H7 (cell line): ENCODE measurements around the gene FSTL5. TPM values are rescaled to one million over a fixed set of nuclear protein-coding genes. Genes with fewer than 3 reads are reported as not detected.
A peak's percentile ranks its signal among the peaks of the same experiment; 100 is the strongest.
"Not testable (repeated sequence)": the region's sequence is repeated elsewhere in the genome, so short reads cannot be mapped to it uniquely, and the experiment has no call there.

Experiments used
- DNase-seq: peaks from one replicate; pipeline ENCODE4 v3.0.0; 2012
- H3K27me3 ChIP-seq: 2 replicates; pipeline ENCODE4 v1.6.0; 2011; ENCODE audit warnings: mild to moderate bottlenecking, low read length; ENCODE audit not compliant: control insufficient read depth, insufficient read depth
- H3K36me3 ChIP-seq: replicated peaks from 2 replicates; pipeline ENCODE4 v1.5.1; 2011; ENCODE audit warnings: low read length; ENCODE audit not compliant: control insufficient read depth, insufficient read depth
- H3K4me3 ChIP-seq: 2 replicates; pipeline ENCODE4 v1.5.1; 2011; ENCODE audit warnings: low read depth, mild to moderate bottlenecking, control low read depth, low read length, moderate library complexity; ENCODE audit not compliant: insufficient read depth
- total RNA-seq: library from RNA; depleted of rRNA; stranded (reverse); fragments of >200 nt; shearing (Covaris generic); gene quantifications from 2 replicates; pipeline ENCODE4 v1.2.3, GENCODE V29; 2014

The FSTL5 gene
- total RNA-seq, 1 experiment from 2014 or later = 2.3 TPM

DNA sequence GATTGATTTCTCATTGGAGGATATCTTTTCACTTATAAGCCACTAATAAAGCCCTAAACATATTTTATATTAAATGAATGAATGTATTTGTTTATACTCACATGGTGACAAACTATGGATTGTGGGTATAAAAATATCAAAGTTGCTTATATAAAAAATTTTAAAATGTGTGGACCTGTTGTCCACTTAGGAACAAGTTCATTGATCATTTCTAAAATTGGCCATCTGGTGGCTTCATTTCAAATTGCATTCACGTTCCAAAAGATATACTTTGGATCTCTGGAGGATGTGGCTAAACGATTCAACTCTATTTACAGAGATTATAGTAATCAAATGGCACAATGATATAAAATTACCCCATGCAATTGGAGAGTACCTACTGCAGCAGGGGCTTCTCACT lies 32.5 kb downstream of the FSTL5 start:
- DNase-seq = no peak
- Histone ChIP-seq H3K36me3 (no peaks in the 10 kb centered on the region), H3K4me3 (no peak overlapping the region), H3K27me3 (no peaks in the 10 kb centered on the region)

DNA sequence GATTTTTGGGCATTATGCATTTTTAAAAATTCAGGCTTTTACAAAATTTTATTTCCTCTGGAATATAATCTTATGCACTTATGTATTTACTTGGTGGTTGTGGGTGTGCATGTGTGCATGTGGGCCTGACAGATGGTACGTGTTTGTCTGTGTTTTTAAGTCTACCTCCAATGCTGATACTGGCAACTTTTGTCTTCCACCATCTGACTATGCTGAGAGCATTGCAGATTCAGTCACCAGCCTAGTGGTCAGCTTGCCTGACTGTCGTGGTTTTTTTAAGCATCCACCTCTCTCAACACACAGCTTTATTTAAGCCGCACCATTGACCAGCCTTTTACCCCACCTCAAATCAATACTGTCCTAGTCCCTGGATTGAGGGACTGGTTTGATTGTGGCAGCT lies 37.1 kb downstream of the FSTL5 start:
- Histone ChIP-seq H3K27me3 (no peaks in the 10 kb centered on the region), H3K4me3 (no peak overlapping the region), H3K36me3 (no peaks in the 10 kb centered on the region)
- DNase-seq = peak; percentile 18

DNA sequence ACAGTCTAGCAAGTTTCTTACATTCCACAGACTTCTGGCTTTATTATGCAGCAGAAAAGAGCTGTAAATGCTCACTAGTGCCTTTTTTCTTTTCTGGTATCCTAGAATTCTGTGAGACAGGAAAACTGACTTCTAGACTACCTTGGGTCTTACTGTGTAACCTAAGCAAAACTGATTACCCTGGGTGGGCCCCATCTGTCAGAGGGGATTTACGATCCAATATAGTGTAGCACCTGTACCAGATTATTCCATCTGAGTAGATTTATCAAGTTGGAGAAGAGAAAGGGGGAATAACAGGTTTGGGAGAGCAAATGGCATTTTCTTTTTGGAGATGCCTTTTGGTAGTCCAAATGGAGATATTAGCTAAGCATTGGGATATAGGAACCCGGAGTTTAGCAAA lies 46.7 kb downstream of the FSTL5 start:
- H3K4me3 ChIP-seq = no peak overlapping the region
- no peak for DNase-seq
- no peaks in the 10 kb centered on the region for H3K27me3 ChIP-seq
- no peaks in the 10 kb centered on the region for H3K36me3 ChIP-seq

DNA sequence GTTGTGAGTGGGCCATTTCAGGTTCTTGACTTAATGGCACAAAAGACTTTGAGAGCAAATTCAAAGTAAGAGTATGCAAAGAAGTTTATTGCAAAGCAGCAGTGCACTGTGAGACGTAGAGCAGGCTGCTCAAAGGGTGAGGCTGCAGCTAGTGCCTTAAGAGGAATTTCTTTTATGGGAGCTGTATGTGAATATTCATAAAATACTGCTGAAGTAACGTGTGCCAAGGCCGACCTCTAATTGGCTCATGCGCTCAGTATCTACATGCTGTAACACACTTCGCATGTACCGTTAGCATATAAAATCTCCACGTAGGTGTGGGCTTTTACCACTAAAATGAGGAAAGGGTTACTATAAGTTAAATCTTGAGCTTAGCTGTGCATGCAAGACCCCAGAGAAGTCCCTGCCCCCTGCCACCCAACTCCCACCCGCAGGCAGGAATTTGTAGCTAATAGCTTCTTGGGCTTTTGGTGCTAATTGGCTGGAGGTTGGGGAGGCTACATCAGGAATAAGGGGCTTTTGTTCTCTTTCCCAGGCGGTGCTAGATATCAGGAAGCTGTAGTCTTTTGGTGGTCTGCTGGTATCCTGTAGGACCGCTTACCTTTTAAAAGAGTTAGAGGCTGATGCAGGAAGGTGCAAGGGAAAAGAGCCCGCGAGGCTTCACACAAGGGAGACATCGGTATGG lies 47.6 kb downstream of the FSTL5 start:
- no peaks in the 10 kb centered on the region for H3K27me3 ChIP-seq
- no peaks in the 10 kb centered on the region for H3K36me3 ChIP-seq
- H3K4me3 ChIP-seq = peak overlapping the region; percentile 2; the same call in 1 of the 2 replicates
- DNase-seq = no peak

DNA sequence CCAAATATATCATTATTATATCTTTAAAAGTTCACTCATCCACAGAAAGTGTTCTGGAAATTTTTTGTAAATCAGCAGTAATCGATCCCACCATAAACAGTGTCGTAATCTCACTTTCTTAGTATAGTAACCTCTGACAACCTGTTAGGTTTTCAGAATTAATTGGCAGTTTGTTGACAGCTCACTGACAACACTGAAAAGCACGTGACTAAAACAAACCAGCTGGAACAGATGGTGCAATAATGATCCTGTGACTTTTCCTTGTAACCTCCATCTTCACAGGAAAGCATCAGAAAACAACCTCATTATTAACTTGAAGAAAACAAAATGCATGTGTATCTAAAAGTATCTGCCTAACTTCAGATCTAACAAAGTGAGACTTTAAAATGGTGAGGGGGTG lies 48.5 kb downstream of the FSTL5 start:
- Histone ChIP-seq H3K27me3 (no peaks in the 10 kb centered on the region), H3K4me3 (no peak overlapping the region), H3K36me3 (no peaks in the 10 kb centered on the region)
- no peak for DNase-seq

DNA sequence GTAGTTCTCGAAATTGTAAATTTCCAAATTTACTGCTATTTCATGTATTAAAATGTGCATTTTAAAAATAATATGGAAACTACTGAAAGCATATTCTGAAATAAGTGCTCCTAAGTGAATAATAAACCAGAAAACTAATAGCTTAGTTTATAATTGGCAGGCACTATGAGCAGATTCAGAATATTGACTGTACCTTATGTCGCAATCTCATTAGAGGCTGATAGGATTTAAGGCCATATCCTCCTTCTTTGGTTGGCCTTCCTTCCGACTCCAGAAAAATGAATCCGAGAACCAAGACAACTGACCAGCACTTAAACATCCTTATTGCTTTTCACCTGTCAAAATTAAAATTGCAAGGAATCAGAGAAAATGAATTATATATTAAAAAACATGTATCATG lies 52.7 kb downstream of the FSTL5 start:
- DNase-seq = no peak
- H3K27me3 ChIP-seq = no peaks in the 10 kb centered on the region
- no peak overlapping the region for H3K4me3 ChIP-seq
- H3K36me3 ChIP-seq = no peaks in the 10 kb centered on the region

DNA sequence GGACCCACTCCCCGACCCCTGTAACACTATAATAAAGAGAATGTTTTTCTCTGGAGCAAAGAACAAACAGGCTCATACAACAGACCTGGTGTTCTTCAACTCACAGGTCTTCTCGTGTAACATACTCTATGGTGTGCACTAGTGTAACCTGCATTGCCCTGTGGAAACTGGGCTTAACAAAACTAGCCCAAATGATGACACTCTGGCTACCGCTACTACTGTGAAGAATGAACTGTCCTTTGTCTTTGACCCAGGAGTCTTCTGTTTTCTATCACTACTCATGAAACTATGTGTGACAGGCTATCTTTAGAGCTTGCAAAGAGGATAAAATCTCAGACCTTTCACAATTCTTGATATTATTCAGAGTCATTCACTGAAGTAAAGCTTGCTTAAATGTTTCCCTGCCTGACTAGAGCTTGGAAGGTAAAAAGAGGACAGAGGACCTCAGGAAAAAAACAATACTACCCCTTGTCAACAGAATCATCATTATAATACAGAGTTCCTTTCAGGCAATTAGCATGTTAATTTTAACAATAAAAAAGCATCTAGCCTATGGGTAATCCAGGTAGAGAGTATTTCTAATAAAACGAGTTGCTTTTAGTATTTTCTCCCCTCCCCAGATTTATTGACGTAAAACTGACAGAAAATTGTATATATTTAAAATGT lies 59.2 kb downstream of the FSTL5 start:
- H3K36me3 ChIP-seq = no peaks in the 10 kb centered on the region
- DNase-seq = no peak
- H3K27me3 ChIP-seq = no peaks in the 10 kb centered on the region
- no peak overlapping the region for H3K4me3 ChIP-seq

DNA sequence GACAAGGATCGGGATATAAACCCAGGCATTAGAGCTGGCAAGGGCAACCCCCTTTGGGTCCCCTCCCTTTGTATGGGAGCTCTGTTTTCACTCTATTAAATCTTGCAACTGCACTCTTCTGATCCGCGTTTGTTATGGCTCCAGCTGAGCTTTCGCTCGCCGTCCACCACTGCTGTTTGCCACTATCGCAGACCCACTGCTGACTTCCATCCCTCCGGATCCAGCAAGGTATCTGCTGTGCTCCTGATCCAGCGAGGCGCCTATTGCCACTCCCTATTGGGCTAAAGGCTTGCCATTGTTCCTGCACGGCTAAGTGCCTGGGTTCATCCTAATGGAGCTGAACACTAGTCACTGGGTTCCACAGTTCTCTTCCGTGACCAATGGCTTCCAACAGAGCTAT lies 59.9 kb downstream of the FSTL5 start:
- not testable (repeated sequence) for H3K36me3 ChIP-seq, H3K4me3 ChIP-seq, DNase-seq, H3K27me3 ChIP-seq

DNA sequence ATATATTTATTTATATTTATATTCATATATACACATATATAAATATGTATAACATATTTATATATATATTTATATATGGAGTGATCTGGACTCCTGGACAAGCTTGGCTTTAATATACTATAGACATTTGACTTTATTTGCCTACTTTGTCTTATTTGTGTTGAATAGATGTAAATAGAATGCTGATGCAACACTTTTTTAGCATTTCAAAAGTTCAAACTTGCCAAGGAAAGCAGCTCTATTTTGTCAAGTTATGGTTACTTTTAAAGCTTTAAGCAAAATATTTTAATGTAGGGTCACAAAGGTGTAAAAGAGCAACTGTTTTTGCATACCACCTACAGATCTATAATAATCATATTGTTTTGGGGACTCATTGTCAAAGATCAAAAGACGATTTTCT lies 61.1 kb downstream of the FSTL5 start:
- no peaks in the 10 kb centered on the region for H3K36me3 ChIP-seq
- no peaks in the 10 kb centered on the region for H3K27me3 ChIP-seq
- H3K4me3 ChIP-seq = no peak overlapping the region
- DNase-seq = no peak

DNA sequence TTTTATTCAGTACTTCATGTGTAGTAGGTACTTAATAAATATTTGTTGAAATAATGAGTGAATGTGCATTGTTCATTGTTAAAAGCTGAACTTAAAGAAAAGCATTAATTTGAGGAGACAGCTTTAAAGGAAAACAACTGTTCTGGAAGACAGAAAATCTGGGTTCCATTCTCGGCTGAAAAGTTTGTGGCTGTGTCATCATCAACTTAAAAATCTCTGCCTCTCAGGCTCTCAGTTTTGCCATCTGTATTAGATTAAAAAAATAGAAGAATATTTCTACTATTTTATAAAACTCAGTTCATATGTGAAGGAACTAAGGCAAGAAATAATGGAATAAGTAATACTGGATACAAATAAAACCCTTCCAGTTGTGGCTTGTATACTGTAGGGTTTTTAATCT lies 62.5 kb downstream of the FSTL5 start:
- H3K36me3 ChIP-seq = no peaks in the 10 kb centered on the region
- no peak for DNase-seq
- no peaks in the 10 kb centered on the region for H3K27me3 ChIP-seq
- no peak overlapping the region for H3K4me3 ChIP-seq

DNA sequence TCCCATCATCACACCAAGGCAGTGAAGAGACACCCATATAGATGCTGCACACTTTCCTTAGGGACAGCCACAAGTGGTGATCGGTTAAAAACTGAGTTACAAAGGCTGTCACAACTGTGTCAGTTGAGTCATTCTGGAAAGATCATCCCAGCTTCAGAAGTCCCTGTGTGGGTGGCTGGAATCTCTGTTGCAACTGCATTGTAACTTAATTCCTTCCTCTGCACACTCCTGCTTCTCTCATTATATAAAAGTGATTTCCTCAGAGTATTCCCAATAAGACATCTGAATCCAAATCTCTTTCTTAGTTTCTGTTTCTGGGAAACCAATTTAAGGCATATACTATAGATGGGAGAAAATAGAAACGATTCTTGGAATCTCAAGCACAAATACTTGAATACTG lies 88.1 kb downstream of the FSTL5 start:
- Histone ChIP-seq H3K36me3 (no peaks in the 10 kb centered on the region), H3K4me3 (no peak overlapping the region), H3K27me3 (no peaks in the 10 kb centered on the region)
- no peak for DNase-seq

DNA sequence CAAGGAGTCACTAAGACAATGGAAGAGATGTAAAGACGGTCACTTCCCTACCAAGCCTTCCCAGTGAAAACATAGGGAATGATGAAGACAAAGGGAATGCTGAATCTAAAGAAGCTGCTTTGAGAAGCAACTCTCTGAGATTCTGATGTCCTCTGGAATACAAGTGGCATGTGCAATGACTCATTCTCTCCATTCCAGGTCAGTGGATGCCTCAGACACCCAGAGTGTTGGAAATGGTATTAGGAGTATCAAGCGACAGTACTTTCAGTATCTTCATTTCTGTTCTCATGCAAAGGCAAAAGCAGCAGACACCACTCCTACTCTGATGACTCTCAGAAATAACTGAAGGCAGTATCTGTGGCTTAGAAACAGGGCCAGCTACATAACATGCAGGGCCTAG lies 102.6 kb downstream of the FSTL5 start:
- H3K27me3 ChIP-seq = no peaks in the 10 kb centered on the region
- peak; percentile 0 for DNase-seq
- H3K4me3 ChIP-seq = no peak overlapping the region
- no peaks in the 10 kb centered on the region for H3K36me3 ChIP-seq

DNA sequence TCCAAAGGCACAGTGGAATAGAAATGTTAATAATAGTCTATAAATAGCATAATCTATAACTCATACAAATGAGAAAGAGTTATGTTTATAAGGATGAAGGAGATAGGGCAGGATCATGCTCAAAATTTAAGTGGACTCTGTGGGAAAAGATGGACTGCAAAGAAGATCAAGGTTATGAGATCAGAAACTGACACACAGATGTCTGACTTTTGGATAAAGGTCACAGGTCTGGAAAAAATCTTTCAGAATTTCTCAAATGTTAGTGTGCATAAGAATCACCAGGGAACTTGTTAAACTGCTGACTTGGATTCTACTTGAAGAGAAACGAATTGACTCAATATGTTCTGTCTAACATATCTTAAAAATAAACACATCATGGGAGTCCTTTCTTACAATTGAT lies 104.1 kb downstream of the FSTL5 start:
- no peaks in the 10 kb centered on the region for H3K36me3 ChIP-seq
- no peaks in the 10 kb centered on the region for H3K27me3 ChIP-seq
- DNase-seq = no peak
- H3K4me3 ChIP-seq = no peak overlapping the region

DNA sequence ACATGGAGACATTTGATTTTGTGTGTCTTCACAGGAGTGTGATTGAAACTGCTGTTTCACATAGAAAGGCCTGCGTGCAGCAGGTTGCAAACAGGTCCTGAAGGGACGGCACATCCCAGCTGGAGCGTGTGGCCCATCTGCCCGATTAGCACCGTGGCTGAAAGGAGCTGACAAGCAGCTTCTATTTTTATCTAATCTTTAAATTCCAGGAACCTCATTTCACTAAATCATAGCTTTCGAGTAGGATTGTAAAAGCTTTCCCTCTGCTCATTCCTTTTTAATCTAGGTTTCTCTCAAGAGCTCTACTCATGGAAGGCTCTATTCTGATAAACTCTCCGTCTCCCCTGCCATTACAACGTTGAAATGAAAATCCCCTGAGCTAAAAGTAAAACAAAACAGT lies 106.8 kb downstream of the FSTL5 start:
- H3K4me3 ChIP-seq = no peak overlapping the region
- no peaks in the 10 kb centered on the region for H3K36me3 ChIP-seq
- DNase-seq = no peak
- H3K27me3 ChIP-seq = no peaks in the 10 kb centered on the region

DNA sequence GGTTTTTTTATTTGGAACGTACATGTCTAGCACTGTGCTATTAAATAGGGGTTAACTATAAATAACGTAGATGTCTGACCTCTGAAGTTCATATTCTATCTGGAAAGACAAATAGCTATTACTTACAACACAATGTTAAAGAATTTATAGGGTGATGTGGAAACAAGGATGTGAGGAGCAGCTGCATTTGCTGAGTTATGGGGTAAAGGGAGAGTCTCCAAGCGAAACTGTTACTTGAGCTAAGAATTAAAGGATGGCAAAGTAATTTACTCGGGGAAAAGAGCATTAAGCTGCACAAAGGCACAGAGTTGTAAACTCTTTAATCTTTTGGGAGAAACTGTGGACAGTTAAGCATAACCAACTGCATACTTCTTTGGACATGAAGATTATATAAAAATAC lies 117.7 kb downstream of the FSTL5 start:
- H3K27me3 ChIP-seq = no peaks in the 10 kb centered on the region
- no peaks in the 10 kb centered on the region for H3K36me3 ChIP-seq
- no peak for DNase-seq
- no peak overlapping the region for H3K4me3 ChIP-seq
